Thymus (tissue), 14 donors: ENCODE measurements around the gene SNRNP35. TPM values are rescaled to one million over a fixed set of nuclear protein-coding genes. Genes with fewer than 3 reads are reported as not detected.
"Not testable (repeated sequence)": the region's sequence is repeated elsewhere in the genome, so short reads cannot be mapped to it uniquely, and the experiment has no call there.

ENCODE experiments used
- DNase-seq, 9 donors: peaks; one replicate each; pipeline ENCODE4 v3.0.0-alpha.2; 2013; ENCODE audit warnings: low spot score in 9 of 9, low read depth in 6 of 9, missing footprints in 1 of 9
- H3K27ac ChIP-seq, 2 donors: one replicate each; pipeline ENCODE4 v1.5.1; 2013; ENCODE audit warnings: control low read depth in 1 of 2, low read depth in 1 of 2, low read length in 1 of 2, mild to moderate bottlenecking in 1 of 2, moderate library complexity in 1 of 2
- H3K27me3 ChIP-seq, 2 donors: one replicate each; pipeline ENCODE4 v1.5.1; 2013; ENCODE audit warnings: low read length in 1 of 2; ENCODE audit not compliant: control insufficient read depth in 2 of 2, insufficient read depth in 1 of 2
- H3K36me3 ChIP-seq, 2 donors: one replicate each; pipeline ENCODE4 v1.5.1; 2013; ENCODE audit warnings: low read length in 1 of 2, mild to moderate bottlenecking in 1 of 2, moderate library complexity in 1 of 2; ENCODE audit not compliant: control insufficient read depth in 2 of 2, insufficient read depth in 2 of 2
- H3K4me1 ChIP-seq, 2 donors: one replicate each; pipeline ENCODE4 v1.5.1; 2013; ENCODE audit warnings: low read length in 2 of 2; ENCODE audit not compliant: control insufficient read depth in 2 of 2, insufficient read depth in 2 of 2
- H3K4me3 ChIP-seq, 2 donors: one replicate each; pipeline ENCODE4 v1.5.1; 2013; ENCODE audit warnings: low read length in 2 of 2, control low read depth in 1 of 2, mild to moderate bottlenecking in 1 of 2
- H3K9me3 ChIP-seq, 2 donors: one replicate each; pipeline ENCODE4 v1.5.1; 2013; ENCODE audit warnings: low read length in 1 of 2, mild to moderate bottlenecking in 1 of 2; ENCODE audit not compliant: control insufficient read depth in 2 of 2, insufficient read depth in 1 of 2
- WGBS: extraction: QIAGEN DNeasy Blood & Tissue Kit; methylation state at CpG from one replicate; pipeline ENCODE4 v1.1.7; 2013; 5-methylcytosine and 5-hydroxymethylcytosine counted together
- long read RNA-seq, 10 donors: transcript quantifications; one replicate each; lab custom pipeline, GENCODE V29; 2026
- polyA plus RNA-seq: library from polyadenylated mRNA; stranded (reverse); fragments of 200-250 nt; gene quantifications from one replicate; pipeline ENCODE4 v1.2.3, GENCODE V29; 2013
- total RNA-seq: library from RNA; stranded (reverse); fragments of 120-200 nt; gene quantifications from one replicate; pipeline ENCODE4 v1.2.4, GENCODE V29; 2013
- donor health status: healthy.

Gene SNRNP35
- 23.1 TPM for total RNA-seq
- 53.9 TPM for polyA plus RNA-seq
- long read RNA-seq, donor 1, partial matches to known transcripts, result 0 of 1 reads
- long read RNA-seq, donor 1, other reads (novel, unspliced or antisense), result 0 of 1 reads
- long read RNA-seq, donor 2, result 0 reads
- long read RNA-seq, donor 3, transcript SNRNP35-203 (2 exons, 1,975 nt), result major isoform, 15 of 18 reads
- long read RNA-seq, donor 3, partial matches to known transcripts, result 0 of 18 reads
- long read RNA-seq, donor 3, other reads (novel, unspliced or antisense), result 0 of 18 reads
- long read RNA-seq, donor 4, partial matches to known transcripts, result 0 of 8 reads
- long read RNA-seq, donor 4, other reads (novel, unspliced or antisense), result 5 of 8 reads
- long read RNA-seq, donor 5, transcript SNRNP35-203 (2 exons, 1,975 nt), result major isoform, 16 of 20 reads
- long read RNA-seq, donor 5, partial matches to known transcripts, result 0 of 20 reads
- long read RNA-seq, donor 5, other reads (novel, unspliced or antisense), result 0 of 20 reads
- long read RNA-seq, donor 6, transcript SNRNP35-203 (2 exons, 1,975 nt), result major isoform, 6 of 8 reads
- long read RNA-seq, donor 6, partial matches to known transcripts, result 0 of 8 reads
- long read RNA-seq, donor 6, other reads (novel, unspliced or antisense), result 0 of 8 reads
- long read RNA-seq, donor 7, transcript SNRNP35-203 (2 exons, 1,975 nt), result major isoform, 19 of 20 reads
- long read RNA-seq, donor 7, partial matches to known transcripts, result 0 of 20 reads
- long read RNA-seq, donor 7, other reads (novel, unspliced or antisense), result 0 of 20 reads
- long read RNA-seq, donor 8, transcript SNRNP35-203 (2 exons, 1,975 nt), result major isoform, 5 of 5 reads
- long read RNA-seq, donor 8, partial matches to known transcripts, result 0 of 5 reads
- long read RNA-seq, donor 8, other reads (novel, unspliced or antisense), result 0 of 5 reads
- long read RNA-seq, donor 9, transcript SNRNP35-203 (2 exons, 1,975 nt), result major isoform, 8 of 14 reads
- long read RNA-seq, donor 9, partial matches to known transcripts, result 6 of 14 reads
- long read RNA-seq, donor 9, other reads (novel, unspliced or antisense), result 0 of 14 reads
- long read RNA-seq, donor 10, partial matches to known transcripts, result 0 of 3 reads
- long read RNA-seq, donor 10, other reads (novel, unspliced or antisense), result 0 of 3 reads

- H3K4me1 ChIP-seq, result peaks cover 4 to 9% of the 10 kb centered on the region in 2 donors
- peaks cover 0 to 3% of the 10 kb centered on the region in 2 donors for H3K36me3 ChIP-seq
- peaks cover 0 to 4% of the 10 kb centered on the region in 2 donors for H3K9me3 ChIP-seq
- peak within 1 kb of the TSS; percentile 100 for H3K27ac ChIP-seq
- DNase-seq, result peak; percentile 72 to 94 (median 85)
- H3K27me3 ChIP-seq, result no peaks in the 10 kb centered on the region
- peak within 1 kb of the TSS; percentile 93 to 99 for H3K4me3 ChIP-seq
- whole genome bisulfite sequencing, result under 1% methylated on average over 48 of the region's 48 CpGs
Observed at GRCh38 chr12:123457980-123458779, at the start of gene SNRNP35. Gene SNRNP35 (plus strand): TSS chr12:123458139. CDS start chr12:123465541, 7,402 bp downstream.

- H3K27me3 ChIP-seq, H3K27ac ChIP-seq, DNase-seq, H3K4me3 ChIP-seq, H3K9me3 ChIP-seq, H3K4me1 ChIP-seq: not testable (repeated sequence)
- peaks cover 39 to 64% of the 10 kb centered on the region in 2 donors for H3K36me3 ChIP-seq
- WGBS, result 97% methylated on average over 7 of the region's 7 CpGs
Observed at GRCh38 chr12:123408619-123409018, 49.3 kb upstream of the SNRNP35 start.

GRCh38 chr12:123409284-123410040, 48.5 kb upstream of the SNRNP35 start:
- 96% methylated on average over 11 of the region's 11 CpGs for WGBS
- peaks cover 33 to 56% of the 10 kb centered on the region in 2 donors for H3K36me3 ChIP-seq
- H3K27ac ChIP-seq, result not testable (repeated sequence)

GRCh38 chr12:123410041-123410412, 47.9 kb upstream of the SNRNP35 start:
- H3K4me1 ChIP-seq, result no peaks in the 10 kb centered on the region
- no peak overlapping the region for H3K27ac ChIP-seq
- WGBS, result 99% methylated on average over 5 of the region's 5 CpGs
- H3K4me3 ChIP-seq, result no peak overlapping the region
- no peak for DNase-seq
- H3K9me3 ChIP-seq, result no peaks in the 10 kb centered on the region
- H3K27me3 ChIP-seq, result no peaks in the 10 kb centered on the region
- peaks cover 27 to 52% of the 10 kb centered on the region in 2 donors for H3K36me3 ChIP-seq

More at GRCh38 chr12:123409284-123410040, 48.5 kb upstream of the SNRNP35 start:
- H3K4me3 ChIP-seq, DNase-seq, H3K4me1 ChIP-seq, H3K9me3 ChIP-seq, H3K27me3 ChIP-seq: not testable (repeated sequence)

GRCh38 chr12:123421314-123421713, 36.6 kb upstream of the SNRNP35 start:
- no peaks in the 10 kb centered on the region for H3K9me3 ChIP-seq
- WGBS, result 94% methylated on average over 2 of the region's 2 CpGs
- peaks cover 14 to 35% of the 10 kb centered on the region in 2 donors for H3K36me3 ChIP-seq
- no peak overlapping the region for H3K27ac ChIP-seq
- H3K27me3 ChIP-seq, result no peaks in the 10 kb centered on the region
- H3K4me1 ChIP-seq, result no peaks in the 10 kb centered on the region
- no peak for DNase-seq
- no peak overlapping the region for H3K4me3 ChIP-seq

- Histone ChIP-seq H3K36me3 (peaks cover 19 to 24% of the 10 kb centered on the region in 2 donors), H3K4me1 (peaks cover 5 to 17% of the 10 kb centered on the region in 2 donors)
- 79% methylated on average over 8 of the region's 8 CpGs for WGBS
Observed at GRCh38 chr12:123427036-123427769, 30.7 kb upstream of the SNRNP35 start.

GRCh38 chr12:123428591-123428990, 29.3 kb upstream of the SNRNP35 start:
- Histone ChIP-seq H3K27me3 (no peaks in the 10 kb centered on the region), H3K36me3 (peaks cover 13 to 17% of the 10 kb centered on the region in 2 donors), H3K4me1 (peaks cover 9 to 21% of the 10 kb centered on the region in 2 donors), H3K27ac (no peak overlapping the region), H3K9me3 (no peaks in the 10 kb centered on the region), H3K4me3 (no peak overlapping the region)
- DNase-seq, result no peak
- WGBS, result 94% methylated on average over 6 of the region's 6 CpGs

More at GRCh38 chr12:123427036-123427769, 30.7 kb upstream of the SNRNP35 start:
- Histone ChIP-seq H3K27me3 (no peaks in the 10 kb centered on the region), H3K4me3 (no peak overlapping the region), H3K27ac (peak overlapping the region; percentile 65 to 74), H3K9me3 (no peaks in the 10 kb centered on the region)
- peak in 6 of 9 donors; percentile 28 to 71 (median 48) for DNase-seq
